HG03520 (cell line): ENCODE data around the gene PLA2G6.
A peak's percentile ranks its signal among the peaks of the same experiment; 100 is the strongest.
"Not testable (repeated sequence)": the region's sequence is repeated elsewhere in the genome, so short reads cannot be mapped to it uniquely, and the experiment has no call there.

Source experiments
- ATAC-seq: cut with Tn5 transposase; IDR thresholded peaks from one replicate; pipeline ENCODE4 v1.9.1; 2021; ENCODE audit warnings: mild to moderate bottlenecking, moderate library complexity; ENCODE audit not compliant: unreplicated experiment

PLA2G6 gene

GRCh38 chr22:38191731-38192474 lies 10.3 kb upstream of the PLA2G6 start:
- no peak for ATAC-seq

- no peak for ATAC-seq
These were observed 9.4 kb upstream of the PLA2G6 start for GRCh38 chr22:38191055-38191454.

- ATAC-seq, result no peak
These were observed 9.0 kb upstream of the PLA2G6 start for GRCh38 chr22:38190581-38190980.

- no peak for ATAC-seq
These were observed 7.5 kb upstream of the PLA2G6 start for GRCh38 chr22:38189104-38189503.

- ATAC-seq, result no peak
These were observed 6.0 kb upstream of the PLA2G6 start for GRCh38 chr22:38187413-38188212.

- ATAC-seq, result no peak
These were observed 4.8 kb upstream of the PLA2G6 start for GRCh38 chr22:38186429-38186828.

GRCh38 chr22:38184788-38185187 lies 3.2 kb upstream of the PLA2G6 start:
- no peak for ATAC-seq

- peak; percentile 33 for ATAC-seq
These were observed 683 bp downstream of the PLA2G6 start for GRCh38 chr22:38180841-38181452.

GRCh38 chr22:38178605-38178937 lies 3.1 kb downstream of the PLA2G6 start:
- ATAC-seq, result not testable (repeated sequence)

- no peak for ATAC-seq
These were observed 3.6 kb downstream of the PLA2G6 start for GRCh38 chr22:38177926-38178604.

- not testable (repeated sequence) for ATAC-seq
These were observed 4.1 kb downstream of the PLA2G6 start for GRCh38 chr22:38177571-38177925.

GRCh38 chr22:38177044-38177443 lies 4.6 kb downstream of the PLA2G6 start:
- no peak for ATAC-seq

GRCh38 chr22:38176170-38176741 lies 5.4 kb downstream of the PLA2G6 start:
- ATAC-seq, result no peak

GRCh38 chr22:38175206-38176118 lies 6.2 kb downstream of the PLA2G6 start:
- no peak for ATAC-seq

- ATAC-seq, result no peak
These were observed 7.0 kb downstream of the PLA2G6 start for GRCh38 chr22:38174626-38175025.

GRCh38 chr22:38173641-38173906 lies 8.1 kb downstream of the PLA2G6 start:
- no peak for ATAC-seq

GRCh38 chr22:38172832-38173640 lies 8.6 kb downstream of the PLA2G6 start:
- ATAC-seq, result no peak

GRCh38 chr22:38171927-38172831 lies 9.5 kb downstream of the PLA2G6 start:
- no peak for ATAC-seq
